ENCODE data around the gene KCNQ1. TPM values are rescaled to one million over a fixed set of nuclear protein-coding genes. Genes with fewer than 3 reads are reported as not detected.

The KCNQ1 gene
- total and polyA plus RNA-seq, 2 donors (not counting 3 experiments of a cell fraction or from before 2014, with no cell fraction given): 0.07 to 0.09 TPM

GRCh38 chr11:2685566-2686359 lies 241.0 kb downstream of the KCNQ1 start:
- Histone ChIP-seq H4K20me1 (replicated peaks; ENCODE audit: control insufficient read depth, extremely low read depth, insufficient read depth, low read length) (no peaks in the 10 kb centered on the region), H3K27ac (ENCODE audit: insufficient read depth, low read depth, low read length) (no peak overlapping the region), H3K4me3 (replicated peaks in 1 of 3; ENCODE audit: insufficient read depth in 1 of 3, low read depth in 1 of 3, low read length in 3 of 3) (no peak overlapping the region), H3K9me3 (replicated peaks; ENCODE audit: control insufficient read depth, insufficient read depth, low read length) (no peaks in the 10 kb centered on the region), H3K4me2 (ENCODE audit: insufficient read depth, low read length) (no peak overlapping the region), H3K36me3 (ENCODE audit: control insufficient read depth in 2 of 2, extremely low read depth in 1 of 2, insufficient read depth in 2 of 2, low read length in 2 of 2) (peaks cover 0 to 2% of the 10 kb centered on the region in 2 experiments), H3K79me2 (ENCODE audit: control insufficient read depth, insufficient read depth, low read length) (peaks cover 9% of the 10 kb centered on the region), H3K9ac (replicated peaks; ENCODE audit: extremely low read depth, insufficient read depth, low read length) (no peak overlapping the region), H3K27me3 (ENCODE audit: control insufficient read depth in 2 of 2, insufficient read depth in 2 of 2, low read length in 2 of 2) (no peaks in the 10 kb centered on the region), H3K9me1 (replicated peaks; ENCODE audit: control insufficient read depth, extremely low read depth, insufficient read depth, low read length) (no peaks in the 10 kb centered on the region), H2AFZ (ENCODE audit: low read depth, low read length) (no peak overlapping the region), H3K4me1 (ENCODE audit: control insufficient read depth, extremely low read depth, insufficient read depth, low read length) (no peaks in the 10 kb centered on the region)
- FAIRE-seq (no peak), DNase-seq (ENCODE audit: low read depth, low spot score) (no peak)
- dilution Hi-C loops (cut with MboI; ENCODE audit: extremely low pct_ligation_motif_present, low sequenced_read_pairs): no loop called here
- TF ChIP-seq, protein P1, sequence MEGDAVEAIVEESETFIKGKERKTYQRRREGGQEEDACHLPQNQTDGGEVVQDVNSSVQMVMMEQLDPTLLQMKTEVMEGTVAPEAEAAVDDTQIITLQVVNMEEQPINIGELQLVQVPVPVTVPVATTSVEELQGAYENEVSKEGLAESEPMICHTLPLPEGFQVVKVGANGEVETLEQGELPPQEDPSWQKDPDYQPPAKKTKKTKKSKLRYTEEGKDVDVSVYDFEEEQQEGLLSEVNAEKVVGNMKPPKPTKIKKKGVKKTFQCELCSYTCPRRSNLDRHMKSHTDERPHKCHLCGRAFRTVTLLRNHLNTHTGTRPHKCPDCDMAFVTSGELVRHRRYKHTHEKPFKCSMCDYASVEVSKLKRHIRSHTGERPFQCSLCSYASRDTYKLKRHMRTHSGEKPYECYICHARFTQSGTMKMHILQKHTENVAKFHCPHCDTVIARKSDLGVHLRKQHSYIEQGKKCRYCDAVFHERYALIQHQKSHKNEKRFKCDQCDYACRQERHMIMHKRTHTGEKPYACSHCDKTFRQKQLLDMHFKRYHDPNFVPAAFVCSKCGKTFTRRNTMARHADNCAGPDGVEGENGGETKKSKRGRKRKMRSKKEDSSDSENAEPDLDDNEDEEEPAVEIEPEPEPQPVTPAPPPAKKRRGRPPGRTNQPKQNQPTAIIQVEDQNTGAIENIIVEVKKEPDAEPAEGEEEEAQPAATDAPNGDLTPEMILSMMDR (IDR thresholded peaks at IDR 0.05; ENCODE audit: extremely low read depth in 1 of 2, insufficient read depth in 1 of 2, low read depth in 1 of 2, low read length in 2 of 2): no peak
- TF ChIP-seq POLR2A (IDR thresholded peaks at IDR 0.05; ENCODE audit: low read depth, low read length) (no peak), FOS (IDR thresholded peaks at IDR 0.05; ENCODE audit: borderline replicate concordance, insufficient read depth, low read length) (no peak), MYC (IDR thresholded peaks at IDR 0.05; ENCODE audit: low read depth, low read length) (no peak), GATA2 (IDR thresholded peaks at IDR 0.05; ENCODE audit: insufficient read depth, insufficient read length, low read depth, low read length) (no peak), JUN (IDR thresholded peaks at IDR 0.05; ENCODE audit: borderline replicate concordance, insufficient read depth, insufficient read length, low read depth) (no peak), MAX (IDR thresholded peaks at IDR 0.05; ENCODE audit: insufficient read depth, insufficient read length) (no peak), POLR2AphosphoS5 (IDR thresholded peaks at IDR 0.05; ENCODE audit: insufficient read depth, low read depth, low read length) (no peak), EZH2 (IDR thresholded peaks at IDR 0.05; ENCODE audit: borderline replicate concordance, low read depth, low read length, severe bottlenecking) (no peak)
- BruUV-seq (replicated peaks): no TSS peak
- POLR2A ChIA-PET: no interaction called here
- CTCF ChIA-PET: no interaction called here
- intact Hi-C loops (cut with micrococcal nuclease): no loop called here
